Measurements from ENCODE around the gene TBC1D5. TPM values are rescaled to one million over a fixed set of nuclear protein-coding genes. Genes with fewer than 3 reads are reported as not detected.

Gene TBC1D5
- total RNA-seq, 3 donors from 2014 or later (not counting 1 experiment from before 2014, with no cell fraction given): 63.8 to 81.9 (median 74.9) TPM

DNA sequence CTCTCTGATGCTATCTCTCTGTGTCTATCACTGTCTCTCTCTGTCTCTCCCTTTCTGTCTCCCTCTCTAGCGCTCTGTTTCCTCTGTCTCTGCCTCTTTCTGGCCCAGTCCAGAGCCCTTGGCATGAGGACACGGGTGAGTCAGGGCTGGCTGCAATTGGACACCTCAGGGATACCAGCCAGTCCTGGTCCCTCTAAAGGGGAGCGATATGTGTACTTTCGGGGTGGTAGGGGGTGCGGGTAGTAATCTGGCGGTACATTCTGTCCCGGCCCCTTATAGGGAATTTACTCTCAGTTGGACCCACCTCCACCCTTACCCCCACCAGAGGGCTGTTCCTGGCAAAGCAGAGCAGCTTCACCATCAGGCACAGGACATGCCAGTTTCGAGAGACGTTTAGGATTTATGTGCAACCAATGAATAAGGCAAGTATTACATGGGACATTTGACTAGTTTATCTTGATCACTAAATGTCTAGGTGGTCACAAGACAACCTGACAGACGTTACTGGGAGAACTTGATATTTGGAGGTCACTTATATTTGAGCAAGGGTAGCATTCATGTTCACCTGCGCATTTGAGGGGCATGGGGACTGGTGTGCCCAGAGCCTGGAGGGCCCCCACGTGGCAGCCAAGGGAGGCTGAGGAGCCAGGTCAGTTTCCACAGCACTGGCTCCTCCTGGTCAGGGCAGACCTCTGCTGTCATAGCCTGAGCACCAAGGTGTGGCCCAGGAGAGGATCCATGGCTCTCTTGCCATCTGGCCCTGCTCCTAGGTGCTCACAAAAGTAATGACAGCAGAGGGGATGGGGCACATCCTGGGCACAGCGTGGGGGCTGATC lies 601.5 kb downstream of the TBC1D5 start:
- Histone ChIP-seq H3K27ac (ENCODE audit: low read length) (no peak overlapping the region), H3K4me1 (ENCODE audit: control insufficient read depth, insufficient read depth, low read length) (peaks cover 17% of the 10 kb centered on the region), H3K4me3 (ENCODE audit: low read length) (no peak overlapping the region), H3K9me3 (ENCODE audit: control insufficient read depth, insufficient read depth, low read length) (no peaks in the 10 kb centered on the region), H3K27me3 (ENCODE audit: control insufficient read depth, insufficient read depth, low read length) (no peaks in the 10 kb centered on the region), H3K36me3 (ENCODE audit: control insufficient read depth, insufficient read depth, low read length) (no peaks in the 10 kb centered on the region)
- TF ChIP-seq, protein P1, sequence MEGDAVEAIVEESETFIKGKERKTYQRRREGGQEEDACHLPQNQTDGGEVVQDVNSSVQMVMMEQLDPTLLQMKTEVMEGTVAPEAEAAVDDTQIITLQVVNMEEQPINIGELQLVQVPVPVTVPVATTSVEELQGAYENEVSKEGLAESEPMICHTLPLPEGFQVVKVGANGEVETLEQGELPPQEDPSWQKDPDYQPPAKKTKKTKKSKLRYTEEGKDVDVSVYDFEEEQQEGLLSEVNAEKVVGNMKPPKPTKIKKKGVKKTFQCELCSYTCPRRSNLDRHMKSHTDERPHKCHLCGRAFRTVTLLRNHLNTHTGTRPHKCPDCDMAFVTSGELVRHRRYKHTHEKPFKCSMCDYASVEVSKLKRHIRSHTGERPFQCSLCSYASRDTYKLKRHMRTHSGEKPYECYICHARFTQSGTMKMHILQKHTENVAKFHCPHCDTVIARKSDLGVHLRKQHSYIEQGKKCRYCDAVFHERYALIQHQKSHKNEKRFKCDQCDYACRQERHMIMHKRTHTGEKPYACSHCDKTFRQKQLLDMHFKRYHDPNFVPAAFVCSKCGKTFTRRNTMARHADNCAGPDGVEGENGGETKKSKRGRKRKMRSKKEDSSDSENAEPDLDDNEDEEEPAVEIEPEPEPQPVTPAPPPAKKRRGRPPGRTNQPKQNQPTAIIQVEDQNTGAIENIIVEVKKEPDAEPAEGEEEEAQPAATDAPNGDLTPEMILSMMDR (IDR thresholded peaks at IDR 0.05): no peak
- no peak for DNase-seq
- Mint-ChIP-seq H3K27me3 (ENCODE audit: low read depth in 2 of 2) (peaks cover 0 to 8% of the 10 kb centered on the region in 2 donors), H3K27ac (no peak overlapping the region), H3K4me1 (peaks cover 6 to 11% of the 10 kb centered on the region in 2 donors), H3K9me3 (no peaks in the 10 kb centered on the region), H3K36me3 (no peaks in the 10 kb centered on the region), H3K4me3 (no peak overlapping the region)
- intact Hi-C loops (cut with micrococcal nuclease): no loop called here
- WGBS (ENCODE audit: insufficient coverage): 85% methylated on average over 11 of the region's 13 CpGs
- ATAC-seq: no peak

DNA sequence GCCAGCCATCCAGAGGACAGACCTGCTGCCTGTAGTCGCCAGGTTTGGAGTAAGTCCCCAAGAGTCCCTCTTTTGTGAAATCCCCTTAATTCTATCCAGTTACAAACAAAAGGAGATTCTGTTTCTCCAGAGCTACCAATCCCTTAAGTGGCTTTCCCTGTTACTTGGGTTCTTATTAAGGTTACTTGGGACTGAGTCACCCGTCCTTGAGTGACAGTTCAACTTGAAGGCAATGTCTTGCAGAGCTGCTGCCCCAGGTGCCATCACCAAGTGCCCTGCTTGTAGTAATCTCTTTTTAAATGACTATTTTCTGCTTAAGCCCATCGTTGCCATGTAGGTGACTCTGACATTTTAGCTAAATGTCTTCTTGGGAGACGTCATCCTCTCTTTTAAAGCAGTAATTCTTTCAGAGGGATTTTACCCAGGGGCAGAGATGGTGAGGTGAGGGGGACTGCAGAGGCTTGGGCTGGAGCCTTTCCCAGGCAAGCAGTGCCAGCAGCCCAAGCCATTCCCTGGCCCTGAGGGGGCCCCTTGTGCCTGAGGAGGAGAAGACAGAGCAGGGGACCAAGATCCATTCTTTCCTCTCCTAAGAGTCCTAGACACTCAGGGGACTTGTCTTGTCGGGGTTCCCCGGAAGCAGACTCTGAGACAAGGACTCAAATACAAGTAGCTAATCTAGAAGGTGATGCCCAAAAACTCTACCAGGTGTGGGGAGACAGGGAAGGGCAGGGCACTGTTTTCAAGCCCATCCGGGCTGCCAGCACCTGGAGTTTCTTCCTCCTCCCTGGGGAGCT lies 604.0 kb downstream of the TBC1D5 start:
- 96% methylated on average over 5 of the region's 7 CpGs for WGBS (ENCODE audit: insufficient coverage)
- intact Hi-C loops (cut with micrococcal nuclease): no loop called here
- H3K9me3 Mint-ChIP-seq: no peaks in the 10 kb centered on the region
- peaks cover 0 to 12% of the 10 kb centered on the region in 2 donors for H3K27me3 Mint-ChIP-seq (ENCODE audit: low read depth in 2 of 2)
- no peak for DNase-seq
- H3K27ac Mint-ChIP-seq: no peak overlapping the region
- ATAC-seq: no peak
- peaks cover 6 to 11% of the 10 kb centered on the region in 2 donors for H3K4me1 Mint-ChIP-seq
- Histone ChIP-seq H3K4me1 (ENCODE audit: control insufficient read depth, insufficient read depth, low read length) (peaks cover 17% of the 10 kb centered on the region), H3K36me3 (ENCODE audit: control insufficient read depth, insufficient read depth, low read length) (no peaks in the 10 kb centered on the region), H3K4me3 (ENCODE audit: low read length) (no peak overlapping the region), H3K27me3 (ENCODE audit: control insufficient read depth, insufficient read depth, low read length) (no peaks in the 10 kb centered on the region), H3K9me3 (ENCODE audit: control insufficient read depth, insufficient read depth, low read length) (no peaks in the 10 kb centered on the region), H3K27ac (ENCODE audit: low read length) (no peak overlapping the region)
- H3K4me3 Mint-ChIP-seq: no peak overlapping the region
- TF ChIP-seq, protein P1 (IDR thresholded peaks at IDR 0.05): no peak
- no peaks in the 10 kb centered on the region for H3K36me3 Mint-ChIP-seq

DNA sequence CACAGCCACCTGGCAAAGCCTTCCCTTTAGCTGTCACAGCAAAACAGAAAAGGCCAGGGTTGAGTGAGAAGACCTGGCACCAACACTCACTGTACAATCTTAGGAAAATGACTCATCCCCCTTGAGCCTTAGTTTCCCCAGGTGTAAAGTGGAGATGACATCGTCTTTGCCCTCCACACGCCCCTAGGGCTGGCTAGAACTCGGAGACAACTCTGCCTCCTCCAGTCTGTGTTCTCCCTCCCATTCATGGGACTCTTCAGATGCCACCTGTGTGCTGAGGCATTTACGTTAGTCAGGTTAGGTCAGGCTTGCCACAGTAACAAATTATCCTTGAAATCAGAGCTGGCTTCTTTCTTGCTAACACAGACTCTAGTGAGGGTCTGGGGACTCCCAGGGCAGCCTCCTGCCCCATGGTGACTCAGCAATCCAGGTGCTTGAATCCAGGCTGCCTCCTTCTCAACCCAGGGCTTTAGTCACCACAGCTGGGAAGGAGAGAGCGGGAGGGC lies 605.1 kb downstream of the TBC1D5 start:
- no peaks in the 10 kb centered on the region for H3K36me3 ChIP-seq (ENCODE audit: control insufficient read depth, insufficient read depth, low read length)
- peaks cover 0 to 9% of the 10 kb centered on the region in 2 donors for H3K27me3 Mint-ChIP-seq (ENCODE audit: low read depth in 2 of 2)
- no peaks in the 10 kb centered on the region for H3K27me3 ChIP-seq (ENCODE audit: control insufficient read depth, insufficient read depth, low read length)
- H3K4me3 Mint-ChIP-seq: no peak overlapping the region
- H3K27ac Mint-ChIP-seq: no peak overlapping the region
- H3K36me3 Mint-ChIP-seq: no peaks in the 10 kb centered on the region
- H3K4me1 Mint-ChIP-seq: peaks cover 6 to 11% of the 10 kb centered on the region in 2 donors
- H3K27ac ChIP-seq (ENCODE audit: low read length): no peak overlapping the region
- WGBS (ENCODE audit: insufficient coverage): 94% methylated on average over 5 of the region's 5 CpGs
- peaks cover 17% of the 10 kb centered on the region for H3K4me1 ChIP-seq (ENCODE audit: control insufficient read depth, insufficient read depth, low read length)
- intact Hi-C loops (cut with micrococcal nuclease): no loop called here
- H3K4me3 ChIP-seq (ENCODE audit: low read length): no peak overlapping the region
- ATAC-seq (no peak), DNase-seq (no peak)
- no peaks in the 10 kb centered on the region for H3K9me3 ChIP-seq (ENCODE audit: control insufficient read depth, insufficient read depth, low read length)
- no peaks in the 10 kb centered on the region for H3K9me3 Mint-ChIP-seq
- TF ChIP-seq, protein P1 (IDR thresholded peaks at IDR 0.05): no peak

Data from natural killer cell (primary cell).